ENCODE data around the gene SLC35G3.
"Not testable (repeated sequence)": the region's sequence is repeated elsewhere in the genome, so short reads cannot be mapped to it uniquely, and the experiment has no call there.

The SLC35G3 gene

DNA sequence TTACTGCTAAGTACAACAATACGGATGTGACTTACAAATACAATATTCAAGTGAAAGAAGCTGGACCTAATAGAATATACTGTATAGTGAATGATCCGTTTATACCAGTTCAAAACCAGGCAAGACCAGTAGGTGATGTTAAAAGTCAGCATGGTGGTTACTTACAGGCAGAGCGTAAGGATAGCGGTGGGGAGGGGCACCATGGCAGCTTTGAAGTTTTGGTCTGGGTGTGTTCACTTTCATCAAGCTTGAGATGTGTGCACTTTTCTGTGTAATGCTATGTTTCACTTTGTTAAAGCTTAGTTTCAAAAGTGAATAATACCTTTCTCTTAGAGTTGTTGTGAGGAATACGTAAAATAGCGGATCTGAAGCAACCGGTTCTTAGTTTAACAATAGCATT is 16.5 kb upstream of the SLC35G3 start:
- DNase-seq (ENCODE audit: low read depth in 2 of 2) = no peak

- not testable (repeated sequence) for DNase-seq (ENCODE audit: low read depth in 2 of 2)
These were observed 8.4 kb upstream of the SLC35G3 start for GRCh38 chr17:35202582-35202981.

DNA sequence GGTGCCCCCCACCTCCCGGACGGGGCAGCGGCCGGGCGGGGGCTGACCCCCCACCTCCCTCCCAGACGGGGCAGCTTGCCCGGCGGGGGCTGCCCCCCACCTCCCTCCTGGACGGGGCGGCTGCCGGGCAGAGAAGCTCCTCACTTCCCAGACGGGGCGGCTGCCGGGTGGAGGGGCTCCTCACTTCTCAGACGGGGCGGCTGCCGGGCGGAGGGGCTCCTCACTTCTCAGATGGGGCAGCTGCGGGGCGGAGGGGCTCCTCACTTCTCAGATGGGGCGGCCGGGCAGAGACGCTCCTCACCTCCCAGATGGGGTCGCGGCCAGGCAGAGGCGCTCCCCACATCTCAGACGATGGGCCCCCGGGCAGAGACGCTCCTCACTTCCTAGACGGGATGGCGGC is 869 bp upstream of the SLC35G3 start:
- DNase-seq (ENCODE audit: low read depth in 2 of 2) = not testable (repeated sequence)

DNA sequence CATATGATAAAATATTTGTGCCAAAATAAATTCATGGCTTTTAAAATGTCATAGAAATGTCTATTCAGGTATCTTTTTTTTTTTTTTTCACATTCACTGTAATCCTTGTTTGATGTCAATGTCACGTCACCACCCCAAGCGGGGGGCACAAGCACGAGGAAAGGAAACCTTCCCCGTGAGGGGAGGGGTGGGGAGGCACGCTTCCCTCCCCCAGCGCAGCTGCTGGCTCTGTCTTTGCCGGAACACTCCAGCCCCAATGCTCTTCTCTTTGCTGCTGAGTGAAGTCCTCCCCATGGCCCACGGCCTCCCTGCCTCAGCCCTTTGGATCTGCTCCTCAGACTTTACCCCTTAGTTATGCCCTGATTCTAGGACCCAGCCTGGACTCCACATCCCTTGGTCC is 1.5 kb downstream of the SLC35G3 start:
- no peak for DNase-seq (ENCODE audit: low read depth in 2 of 2)

DNA sequence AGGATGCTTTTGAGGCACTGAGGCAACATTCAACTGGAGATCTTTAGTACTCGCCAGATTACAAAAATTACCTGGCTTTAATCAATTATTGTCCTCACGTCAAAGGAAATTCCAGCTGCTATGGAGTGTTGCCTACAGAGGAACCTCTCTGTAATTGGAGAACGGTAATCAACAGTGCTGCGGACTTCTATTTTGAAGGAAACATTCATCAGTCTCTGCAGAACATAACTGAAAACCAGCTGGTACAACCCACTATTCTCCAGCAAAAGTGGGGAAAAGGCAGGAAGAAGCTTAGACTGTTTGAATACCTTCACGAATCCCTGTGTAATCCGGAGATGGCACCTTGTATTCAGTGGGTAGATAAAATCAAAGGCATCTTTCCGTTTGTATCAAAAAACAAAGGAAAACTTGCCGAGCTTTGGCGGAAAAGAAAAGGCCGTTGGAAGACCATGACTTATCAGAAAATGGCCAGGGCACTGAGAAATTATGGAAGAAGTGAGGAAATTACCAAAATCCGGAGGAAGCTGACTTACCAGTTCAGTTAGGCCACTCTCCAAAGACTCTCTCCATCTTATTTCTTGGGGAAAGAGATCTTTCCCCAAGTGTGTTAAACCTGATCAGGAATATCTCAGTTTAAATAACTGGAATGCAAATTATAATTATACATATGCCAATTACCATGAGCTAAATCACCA is 3.0 kb downstream of the SLC35G3 start:
- DNase-seq (ENCODE audit: low read depth in 2 of 2) = no peak

DNA sequence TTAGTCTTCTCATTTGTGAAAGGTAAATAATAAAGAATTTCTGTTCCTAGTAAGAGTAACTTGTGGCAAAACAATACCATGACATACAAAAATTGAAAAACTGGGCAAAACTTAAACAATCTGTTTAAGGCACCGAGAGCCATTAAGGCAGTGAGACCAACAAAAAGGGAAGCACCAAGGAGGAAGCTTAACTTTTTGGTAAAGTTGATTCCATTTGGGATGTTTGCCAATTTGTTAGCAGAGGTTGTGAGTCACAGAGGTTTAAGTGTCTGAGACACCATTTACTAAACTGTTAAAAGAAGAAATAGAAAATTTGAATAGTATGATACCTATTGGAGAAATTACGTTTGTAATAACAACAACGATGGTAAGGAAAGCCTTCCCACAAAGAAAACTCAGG is 4.9 kb downstream of the SLC35G3 start:
- no peak for DNase-seq (ENCODE audit: low read depth in 2 of 2)

- DNase-seq (ENCODE audit: low read depth in 2 of 2) = no peak
These were observed 6.1 kb downstream of the SLC35G3 start for GRCh38 chr17:35188111-35188510.

DNA sequence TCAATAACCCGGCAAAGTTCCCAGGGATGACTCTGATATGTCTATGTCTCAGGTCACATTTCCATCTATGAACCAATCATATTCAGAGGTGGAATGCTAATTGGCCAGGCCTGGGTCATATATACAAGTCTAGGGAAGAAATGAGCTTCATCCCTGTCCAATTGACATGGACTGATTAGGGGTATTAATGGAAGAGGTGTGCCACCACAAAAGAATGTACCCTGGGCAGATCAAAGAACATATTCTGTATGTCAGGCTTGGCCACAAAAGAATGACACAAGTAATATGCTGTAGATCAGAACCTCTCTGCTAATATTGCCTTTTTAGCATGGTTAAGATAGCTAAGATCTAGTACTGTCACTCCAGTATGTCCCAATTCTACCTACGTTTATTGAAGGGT is 6.7 kb downstream of the SLC35G3 start:
- DNase-seq (ENCODE audit: low read depth in 2 of 2) = no peak

DNA sequence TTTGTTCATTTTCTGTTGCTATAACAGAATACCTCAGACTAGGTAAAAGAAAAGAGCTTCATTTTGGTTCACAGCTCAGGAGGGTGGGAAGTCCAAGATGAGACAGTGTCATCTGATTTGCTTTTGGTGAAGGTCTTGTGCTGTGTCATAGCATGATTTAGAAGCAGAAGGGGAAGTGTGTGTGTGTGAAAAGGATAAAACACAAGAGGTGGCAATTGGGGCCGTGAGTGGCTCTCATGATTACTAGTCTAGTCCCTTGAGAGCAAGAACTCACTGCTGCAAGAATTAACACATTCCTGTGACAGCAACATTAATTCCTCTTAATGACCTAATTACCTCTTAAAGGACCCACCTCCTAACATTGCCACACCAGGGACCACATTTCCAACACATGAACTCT is 8.3 kb downstream of the SLC35G3 start:
- no peak for DNase-seq (ENCODE audit: low read depth in 2 of 2)

- DNase-seq (ENCODE audit: low read depth in 2 of 2) = no peak
These were observed 9.9 kb downstream of the SLC35G3 start for GRCh38 chr17:35184274-35184673.

DNA sequence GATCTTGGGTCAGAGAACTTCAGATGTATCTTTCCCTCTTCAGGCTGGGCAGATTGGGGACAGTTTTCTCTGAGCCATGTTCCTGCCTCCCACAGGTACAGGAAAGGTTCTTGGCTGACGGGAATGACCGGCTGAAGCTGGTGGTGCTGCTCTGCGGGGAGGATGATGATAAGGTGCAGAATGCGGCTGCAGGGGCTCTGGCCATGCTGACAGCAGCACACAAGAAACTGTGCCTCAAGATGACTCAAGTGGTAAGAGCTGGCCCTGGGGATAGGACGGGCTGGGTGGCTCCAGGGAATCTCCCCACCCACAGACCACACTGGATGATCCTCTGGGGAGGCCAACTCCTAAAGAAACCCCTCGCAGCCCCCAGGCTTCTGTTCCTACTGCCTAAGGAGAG is 10.9 kb downstream of the SLC35G3 start:
- no peak for DNase-seq (ENCODE audit: low read depth in 2 of 2)

DNA sequence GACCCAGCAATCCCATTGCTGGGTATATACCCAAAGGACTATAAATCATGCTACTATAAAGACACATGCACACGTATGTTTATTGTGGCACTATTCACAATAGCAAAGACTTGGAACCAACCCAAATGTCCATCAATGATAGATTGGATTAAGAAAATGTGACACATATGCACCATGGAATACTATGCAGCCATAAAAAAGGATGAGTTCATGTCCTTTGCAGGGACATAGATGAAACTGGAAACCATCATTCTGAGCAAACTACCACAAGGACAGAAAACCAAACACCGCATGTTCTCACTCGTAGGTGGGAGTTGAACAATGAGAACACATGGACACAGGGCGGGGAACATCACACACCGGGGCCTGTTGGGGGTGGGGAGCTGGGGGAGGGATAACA is 14.8 kb downstream of the SLC35G3 start:
- not testable (repeated sequence) for DNase-seq (ENCODE audit: low read depth in 2 of 2)

GRCh38 chr17:35176897-35177296 is 17.3 kb downstream of the SLC35G3 start:
- DNase-seq (ENCODE audit: low read depth in 2 of 2) = no peak

DNA sequence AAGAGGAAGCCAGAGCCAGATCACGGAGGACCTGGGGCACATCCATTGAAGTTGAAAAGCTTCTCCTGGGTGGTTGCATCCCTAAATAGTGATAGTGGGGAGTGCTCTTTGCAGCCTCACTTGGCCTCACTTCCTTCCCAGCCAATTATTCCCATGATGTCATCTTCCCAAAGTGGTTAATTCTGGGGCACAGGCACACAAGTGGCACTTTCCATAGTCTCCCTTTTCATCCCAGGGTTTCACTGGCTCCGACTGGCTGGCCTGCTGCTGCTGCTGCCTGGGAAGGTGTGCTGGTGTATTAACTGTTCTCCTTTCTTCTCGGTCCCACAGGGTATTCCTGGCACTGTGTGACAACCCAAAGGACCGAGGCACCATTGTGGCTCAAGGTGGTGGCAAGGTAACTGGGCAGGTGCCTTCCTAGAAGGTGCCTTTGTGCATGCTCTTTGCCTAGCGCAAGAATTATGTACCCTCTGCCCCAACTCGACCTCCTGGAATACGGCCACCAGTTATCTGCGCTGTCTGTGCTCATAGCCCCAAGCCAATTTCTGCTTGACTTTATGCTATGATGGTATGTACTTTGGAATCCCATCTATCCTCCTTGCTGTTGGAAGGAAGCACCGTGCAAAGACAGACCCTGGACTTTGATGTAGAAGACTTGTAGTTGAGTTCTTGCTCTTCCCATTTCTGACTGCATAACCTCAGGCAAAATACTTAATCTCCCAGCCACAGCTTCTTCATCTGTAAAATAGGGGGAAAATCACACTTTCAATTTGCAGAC is 18.4 kb downstream of the SLC35G3 start:
- DNase-seq (ENCODE audit: low read depth in 2 of 2) = no peak

DNA sequence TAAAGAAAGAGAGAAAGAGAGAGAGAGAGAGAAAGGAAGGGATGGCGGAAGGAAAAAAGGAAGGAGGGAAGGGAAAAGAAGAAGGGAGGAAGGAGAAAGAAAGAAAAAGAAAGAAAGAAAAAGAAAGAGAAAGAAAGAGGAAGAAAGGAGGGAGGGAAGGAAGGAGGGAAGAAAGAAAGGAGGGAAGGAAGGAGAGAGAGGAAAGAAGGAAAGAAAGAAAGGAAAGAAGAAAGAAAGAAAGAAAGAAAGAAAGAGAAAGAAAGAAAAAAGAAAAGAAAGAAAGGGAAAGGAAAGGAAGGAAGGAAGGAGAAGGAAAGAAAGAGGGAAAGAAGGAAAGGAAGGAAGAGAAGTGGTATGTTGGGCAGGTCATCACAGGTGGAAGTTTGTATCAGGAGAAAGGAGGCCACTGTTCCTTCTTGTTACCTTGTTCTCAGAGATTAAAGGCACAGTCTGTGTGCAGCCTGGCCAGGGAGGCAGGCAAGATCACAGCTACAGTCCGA is 19.3 kb downstream of the SLC35G3 start:
- no peak for DNase-seq (ENCODE audit: low read depth in 2 of 2)

DNA sequence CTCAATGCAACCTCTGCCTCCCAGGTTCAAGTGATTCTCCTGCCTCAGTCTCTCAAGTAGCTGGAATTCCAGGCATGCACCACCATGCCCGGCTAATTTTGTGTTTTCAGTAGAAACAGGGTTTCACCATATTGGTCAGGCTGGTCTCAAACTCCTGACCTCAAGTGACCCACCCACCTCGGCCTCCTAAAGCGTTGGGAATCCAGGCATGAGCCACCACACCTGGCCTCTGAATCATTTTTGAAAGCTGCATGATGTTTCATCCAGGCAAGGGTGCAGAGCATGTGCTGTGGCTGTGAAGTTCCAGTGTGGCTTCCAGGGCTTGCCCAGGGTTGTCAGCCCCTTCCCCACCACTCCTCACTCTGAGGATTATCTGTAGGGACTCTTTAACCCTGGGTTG is 21.9 kb downstream of the SLC35G3 start:
- not testable (repeated sequence) for DNase-seq (ENCODE audit: low read depth in 2 of 2)

DNA sequence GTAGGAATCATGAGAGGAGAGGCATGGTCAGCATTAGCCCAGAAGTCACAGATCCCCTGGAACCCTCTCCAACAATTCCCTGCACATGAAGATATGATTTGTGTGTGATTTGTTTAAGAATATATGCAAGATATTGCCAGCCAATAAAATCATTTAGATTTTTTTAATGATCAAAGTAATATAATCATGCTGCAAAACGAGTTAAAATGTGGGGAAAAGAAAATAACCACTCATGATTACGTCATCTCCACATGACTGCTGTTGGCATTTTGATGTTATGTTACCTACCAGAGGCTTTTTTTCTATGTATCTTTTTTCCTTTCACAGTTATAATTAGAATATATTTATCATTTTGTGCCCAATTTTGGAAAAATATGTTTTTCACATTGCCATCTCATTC is 22.4 kb downstream of the SLC35G3 start:
- no peak for DNase-seq (ENCODE audit: low read depth in 2 of 2)

GRCh38 chr17:35170968-35171771 is 23.0 kb downstream of the SLC35G3 start:
- no peak for DNase-seq (ENCODE audit: low read depth in 2 of 2)

DNA sequence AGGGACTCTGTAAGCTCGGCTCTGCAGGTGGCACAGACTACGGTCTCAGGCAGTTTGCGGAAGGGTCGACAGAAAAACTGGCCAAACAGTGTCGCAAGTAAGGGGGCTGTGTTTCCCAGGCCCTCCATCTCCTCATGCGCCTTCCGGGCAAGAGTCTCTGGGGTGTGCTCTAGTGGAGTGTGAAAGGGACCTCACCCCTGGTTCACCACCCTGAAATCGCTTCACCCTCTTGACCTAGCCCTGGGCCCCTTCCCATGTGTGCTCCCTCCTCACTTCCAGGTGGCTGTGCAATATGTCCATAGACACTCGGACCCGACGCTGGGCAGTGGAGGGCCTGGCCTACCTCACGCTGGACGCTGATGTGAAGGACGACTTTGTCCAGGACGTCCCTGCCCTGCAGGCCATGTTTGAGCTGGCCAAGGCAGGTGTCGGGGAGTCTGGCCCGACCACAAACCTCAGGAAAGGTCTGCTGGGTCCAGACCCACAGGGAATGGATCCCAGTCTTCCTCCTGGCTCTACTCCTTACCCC is 24.3 kb downstream of the SLC35G3 start:
- no peak for DNase-seq (ENCODE audit: low read depth in 2 of 2)

GRCh38 chr17:35167666-35168065 is 26.5 kb downstream of the SLC35G3 start:
- no peak for DNase-seq (ENCODE audit: low read depth in 2 of 2)

DNA sequence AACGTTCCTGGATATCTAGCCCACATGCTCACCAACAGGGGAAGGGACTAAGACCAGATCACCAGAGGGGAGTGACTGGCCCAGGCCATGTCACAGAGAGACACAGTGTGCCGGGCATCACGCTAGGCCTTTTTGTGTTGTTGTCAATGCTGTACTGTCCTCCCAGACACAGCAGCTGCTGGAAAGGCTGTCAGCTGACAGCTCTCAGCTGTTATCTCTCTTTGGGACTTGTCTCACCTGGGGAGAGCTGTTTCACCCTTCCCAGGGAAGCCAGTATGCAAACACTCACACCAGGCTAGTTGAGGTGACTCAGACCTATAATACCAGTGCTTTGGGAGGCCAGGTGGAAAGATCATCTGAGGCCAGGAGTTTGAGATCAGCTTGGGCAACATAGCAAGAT is 27.1 kb downstream of the SLC35G3 start:
- no peak for DNase-seq (ENCODE audit: low read depth in 2 of 2)

- no peak for DNase-seq (ENCODE audit: low read depth in 2 of 2)
These were observed 27.7 kb downstream of the SLC35G3 start for GRCh38 chr17:35166526-35166925.
